DND-41 (cell line): Measurements from ENCODE around the gene GLTP.

ENCODE experiments used
- CTCF ChIP-seq: IDR thresholded peaks from 2 replicates; pipeline ENCODE4 v1.5.1; 2012; ENCODE audit warnings: borderline replicate concordance, low read length, moderate library complexity, mild to moderate bottlenecking; ENCODE audit not compliant: poor library complexity, severe bottlenecking; ENCODE audit errors: extremely low read depth
- EZH2 ChIP-seq: IDR thresholded peaks from 3 replicates; pipeline ENCODE4 v1.6.1; 2012; ENCODE audit warnings: borderline replicate concordance, low read depth, mild to moderate bottlenecking, moderate library complexity, low read length, inconsistent platforms; ENCODE audit not compliant: severe bottlenecking

DNA sequence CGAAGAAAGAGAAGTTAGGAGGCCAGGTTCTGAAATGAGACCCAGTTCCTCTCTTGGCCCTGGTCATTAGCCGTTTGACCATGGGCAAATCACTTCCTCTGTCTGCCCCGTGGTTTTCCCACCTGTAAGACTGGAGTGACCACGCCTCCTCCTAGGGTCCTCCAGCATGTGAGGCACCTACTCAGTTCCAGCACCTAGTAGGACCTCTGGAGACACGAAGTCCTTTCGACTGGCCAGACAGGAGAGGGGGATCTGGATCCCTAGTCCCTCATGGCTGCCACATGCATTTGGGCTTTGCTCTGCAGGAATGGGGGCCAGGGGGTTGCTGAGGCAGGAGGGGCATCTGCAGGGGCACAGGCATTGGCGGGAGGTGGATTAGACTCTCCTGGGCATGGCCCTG lies 63.5 kb downstream of the GLTP start:
- TF ChIP-seq CTCF: no peak
- no peak for TF ChIP-seq EZH2
